HG03565 (cell line): ENCODE measurements around the gene MAN1A2.

Experiments
- ATAC-seq: cut with Tn5 transposase; IDR thresholded peaks from one replicate; pipeline ENCODE4 v1.9.1; 2021; ENCODE audit warnings: mild to moderate bottlenecking, moderate library complexity; ENCODE audit not compliant: unreplicated experiment

The MAN1A2 gene

DNA sequence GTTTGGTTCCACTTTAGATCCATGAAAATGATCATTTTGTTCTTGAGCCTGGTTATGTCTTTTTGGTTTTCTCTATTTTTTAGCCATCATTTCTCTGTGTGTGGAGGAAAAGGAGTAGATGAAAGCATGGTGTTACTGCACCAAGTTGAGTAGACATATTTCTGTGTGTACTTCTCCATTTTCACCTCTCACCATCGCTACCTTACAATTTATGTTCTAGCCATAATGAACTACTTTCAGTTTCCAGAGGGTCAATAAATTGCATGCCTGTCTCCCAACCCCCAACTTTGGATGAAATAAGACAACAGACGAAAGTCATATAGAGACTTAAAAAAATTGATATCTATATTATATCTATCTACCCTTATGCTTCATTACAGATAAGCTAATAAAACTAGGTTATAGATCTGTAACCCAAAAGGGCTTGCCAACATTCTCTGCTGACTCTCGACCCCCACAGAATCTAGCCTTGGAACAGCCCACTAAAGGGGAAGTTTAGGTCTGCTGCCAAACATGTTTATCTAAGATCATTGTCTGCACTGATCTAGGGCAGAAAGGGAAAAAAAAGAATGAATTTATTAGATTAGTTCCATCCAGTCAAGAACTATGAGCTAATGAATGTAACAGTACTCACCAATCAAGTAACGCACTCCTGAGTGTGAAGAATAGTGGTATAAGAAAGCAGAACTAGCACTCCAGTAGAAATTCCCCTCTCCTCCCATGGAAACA, 7.5 kb upstream of the MAN1A2 start:
- ATAC-seq = no peak

DNA sequence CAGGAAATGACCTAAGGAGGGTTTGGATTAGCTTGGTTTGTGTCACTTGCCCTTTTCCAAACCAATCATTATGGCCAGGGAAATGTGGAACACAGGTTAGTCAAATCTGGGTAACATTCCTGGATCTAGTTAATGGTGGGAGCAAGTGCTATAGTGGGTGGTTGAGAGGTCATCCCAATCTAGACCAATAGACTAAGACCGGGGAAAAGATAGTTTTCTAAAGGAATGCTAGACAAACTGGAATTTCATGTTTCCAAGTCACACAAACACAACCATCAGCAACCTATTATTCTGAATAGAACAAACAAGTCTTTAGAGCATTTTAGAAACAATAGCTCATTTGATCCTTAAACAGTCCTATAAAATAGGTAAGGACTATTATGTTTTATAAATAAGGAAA, 4.3 kb upstream of the MAN1A2 start:
- ATAC-seq = no peak

DNA sequence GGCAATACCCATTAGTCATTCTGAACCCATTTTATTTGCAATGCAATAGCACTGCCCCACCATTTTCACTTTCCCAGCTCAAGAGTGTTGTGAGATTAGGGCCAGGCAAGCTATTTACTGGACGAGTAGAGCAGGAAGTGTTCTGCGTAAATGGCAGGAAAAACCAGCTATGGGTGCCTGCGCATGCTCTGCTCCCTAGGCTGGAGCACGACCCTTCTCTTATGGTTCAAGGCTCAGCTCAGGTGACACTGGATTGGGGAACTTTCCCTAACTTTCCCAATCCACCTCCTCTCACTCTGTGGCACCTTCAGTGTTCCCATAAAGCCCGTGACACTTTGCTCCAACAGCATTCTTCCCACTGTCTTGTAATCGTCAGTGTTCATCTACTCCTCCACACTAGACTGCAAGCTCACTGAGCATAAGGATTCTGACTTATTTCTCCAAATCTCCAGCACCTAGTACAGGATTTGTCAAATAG, 3.6 kb upstream of the MAN1A2 start:
- no peak for ATAC-seq

DNA sequence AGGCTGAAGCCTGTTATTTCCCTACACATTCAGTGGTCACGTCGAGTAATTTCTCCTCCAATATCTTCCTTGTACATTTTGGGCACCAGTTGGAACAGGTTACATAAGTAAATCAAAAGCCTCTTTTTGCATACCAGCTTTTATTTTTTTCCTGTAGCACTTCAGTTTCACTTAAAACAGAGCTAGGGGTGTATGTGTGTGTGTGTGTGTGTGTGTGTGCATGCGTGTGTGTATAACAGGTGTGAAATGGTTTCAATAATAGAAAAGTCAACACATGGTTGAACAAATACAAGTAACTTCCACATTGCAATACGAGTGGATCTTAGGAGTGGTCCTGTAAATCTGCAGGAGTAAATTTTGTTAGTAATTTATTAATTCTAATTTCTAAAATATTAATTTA, 3.0 kb upstream of the MAN1A2 start:
- ATAC-seq = no peak

DNA sequence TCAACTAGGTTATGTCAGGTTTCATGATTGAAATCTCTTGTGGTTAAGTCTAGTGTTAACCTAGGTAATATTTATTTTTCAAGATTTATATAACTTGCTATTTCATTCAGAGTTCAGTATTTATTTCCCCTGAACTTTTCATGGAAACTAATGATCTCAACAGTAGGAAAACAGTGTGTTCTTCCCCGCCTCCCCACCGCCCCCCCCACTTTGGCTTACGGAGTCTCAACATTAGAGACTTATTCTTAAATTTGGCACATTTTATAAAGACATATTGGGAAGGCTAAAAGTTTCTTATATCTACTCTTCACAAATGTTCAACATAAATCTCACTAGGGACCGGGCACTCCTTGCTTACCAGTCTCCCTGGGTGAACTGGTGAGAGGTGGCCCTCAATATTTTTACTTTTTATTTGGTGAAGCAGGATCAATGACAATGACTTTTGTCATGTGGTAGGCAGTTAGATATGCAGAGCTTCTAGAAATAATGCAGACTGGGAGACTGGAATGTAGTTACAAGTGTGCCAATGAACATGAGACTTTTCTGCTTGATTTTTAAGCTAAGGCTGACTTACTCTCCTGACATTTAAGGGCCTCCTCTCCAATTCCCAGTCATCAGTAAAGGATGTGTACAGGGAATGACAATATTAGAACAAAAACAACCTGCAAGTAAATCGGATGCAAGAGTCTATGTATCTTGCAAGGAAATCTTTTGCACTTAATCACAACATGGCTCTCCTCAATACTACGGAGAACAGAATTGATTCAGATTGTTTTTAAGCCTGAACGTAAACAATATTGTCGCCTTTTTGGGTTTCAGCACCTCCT, 1.7 kb upstream of the MAN1A2 start:
- no peak for ATAC-seq

DNA sequence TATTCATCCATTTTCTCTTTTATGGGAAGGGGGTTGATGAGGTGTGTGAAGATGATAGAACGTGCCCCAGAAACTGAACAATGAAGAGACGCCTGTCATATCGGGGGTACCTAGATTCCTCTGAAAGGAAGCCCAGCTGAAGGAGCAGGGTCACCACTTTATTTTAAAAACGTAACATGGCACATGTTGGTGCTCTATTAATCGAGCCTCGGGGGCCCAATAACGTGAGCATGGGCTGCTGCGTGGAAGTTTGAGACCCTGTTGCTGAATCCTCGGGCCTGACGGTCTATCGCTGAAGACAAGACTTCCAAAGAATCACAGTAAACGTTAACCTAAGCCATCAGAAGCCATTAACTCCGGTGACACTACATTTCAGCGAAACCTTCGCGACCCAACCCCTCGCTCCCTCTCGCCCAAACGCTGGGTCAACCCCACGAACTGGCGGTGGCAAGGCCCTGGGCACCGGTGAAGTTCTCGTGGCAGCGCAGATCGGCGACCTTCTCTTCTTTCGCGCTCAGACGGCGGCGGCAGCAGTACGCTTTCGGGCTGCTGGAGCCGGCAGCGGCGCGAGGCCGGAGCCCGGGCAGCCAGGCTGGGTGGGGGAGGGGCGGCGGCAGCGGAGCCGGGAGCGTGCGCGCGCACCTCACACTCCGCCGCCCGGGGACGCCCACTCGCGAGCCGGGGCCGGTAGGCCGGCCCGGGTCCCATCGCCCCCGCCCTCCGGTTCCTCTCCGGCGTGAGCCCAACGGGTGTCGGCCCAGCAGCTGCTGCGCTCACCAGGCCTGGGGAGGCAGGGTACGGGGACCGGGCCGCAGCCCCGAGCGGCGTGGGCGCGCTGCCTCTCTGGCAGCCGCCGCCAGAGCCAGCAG, 838 bp upstream of the MAN1A2 start:
- ATAC-seq = peak; percentile 26

DNA sequence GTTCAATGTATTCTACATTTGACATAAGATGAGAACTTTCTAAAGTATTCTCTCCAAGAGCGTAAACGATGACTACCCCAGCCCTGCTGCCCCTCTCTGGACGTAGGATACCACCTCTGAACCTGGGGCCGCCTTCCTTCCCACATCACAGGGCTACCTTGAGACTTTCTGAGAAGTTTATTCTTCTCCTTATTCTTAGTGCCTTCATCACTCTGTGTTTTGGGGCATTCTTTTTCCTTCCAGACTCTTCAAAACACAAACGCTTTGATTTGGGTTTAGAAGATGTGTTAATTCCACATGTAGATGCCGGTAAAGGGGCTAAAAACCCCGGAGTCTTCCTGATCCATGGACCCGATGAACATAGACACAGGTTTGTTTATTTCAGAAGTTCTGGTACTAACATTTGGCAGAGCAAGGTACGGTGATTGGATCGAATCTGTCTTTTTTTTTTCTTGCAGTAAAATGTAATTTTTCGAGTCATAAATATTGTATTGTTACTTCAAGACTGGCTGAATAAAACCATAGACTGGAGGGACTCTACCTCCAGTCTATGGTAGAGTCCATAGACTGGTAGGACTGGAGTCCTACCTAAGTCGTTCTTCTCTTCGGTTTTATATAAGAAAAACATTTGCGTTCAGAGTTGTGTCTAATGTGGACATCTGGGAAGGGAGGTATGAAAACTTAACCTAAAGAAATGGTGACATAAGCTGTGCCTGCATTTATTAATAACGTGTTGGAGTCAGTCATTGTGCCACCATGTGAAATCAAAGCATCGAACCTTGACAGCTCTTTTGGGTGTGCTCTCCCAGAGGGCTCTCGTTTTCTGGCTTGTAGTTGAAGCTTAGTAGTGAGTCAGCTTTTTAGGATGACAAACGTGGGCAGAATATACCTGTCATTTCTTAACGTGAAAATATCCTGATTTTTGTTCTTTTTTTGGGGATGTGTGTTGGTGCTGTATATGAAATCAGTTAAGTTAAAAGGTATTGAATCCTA, 1.2 kb downstream of the MAN1A2 start:
- ATAC-seq = peak; percentile 23

DNA sequence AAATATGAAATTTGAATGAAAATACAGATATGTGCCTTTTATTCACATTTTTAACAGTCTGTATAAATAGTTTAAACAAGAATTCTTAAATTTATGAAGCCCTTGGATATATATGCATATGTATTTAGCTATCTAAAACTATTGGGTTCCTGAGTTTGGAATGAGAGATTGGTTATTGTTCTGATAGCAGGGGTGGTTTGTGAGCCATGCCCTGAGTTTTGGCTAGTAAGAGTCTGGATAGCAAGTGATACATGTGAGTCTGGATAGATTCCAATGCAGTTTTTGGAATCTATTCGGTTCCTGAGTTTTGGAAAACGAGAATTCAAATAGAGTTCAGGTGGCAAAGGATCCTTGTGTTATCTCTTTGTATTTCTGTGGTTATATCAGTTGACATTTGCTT, 2.8 kb downstream of the MAN1A2 start:
- ATAC-seq = no peak

DNA sequence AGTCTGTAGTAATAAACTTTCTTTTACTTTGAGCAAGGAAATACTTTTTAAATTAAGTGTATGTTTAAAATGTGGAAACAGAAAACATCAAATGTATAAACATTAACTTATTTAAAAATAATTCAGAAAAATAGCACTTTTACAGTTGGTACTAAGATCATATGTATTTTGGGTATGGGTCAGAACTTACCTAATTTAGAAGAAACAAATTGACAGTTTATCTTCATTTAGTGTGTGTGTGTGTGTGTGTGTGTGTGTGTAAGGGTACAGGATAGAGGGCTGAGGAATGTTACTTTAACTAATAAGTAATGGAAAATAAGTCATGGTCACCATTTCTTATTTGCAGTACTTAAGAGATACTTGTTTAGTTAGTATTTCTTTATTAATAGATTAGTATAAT, 3.3 kb downstream of the MAN1A2 start:
- no peak for ATAC-seq

DNA sequence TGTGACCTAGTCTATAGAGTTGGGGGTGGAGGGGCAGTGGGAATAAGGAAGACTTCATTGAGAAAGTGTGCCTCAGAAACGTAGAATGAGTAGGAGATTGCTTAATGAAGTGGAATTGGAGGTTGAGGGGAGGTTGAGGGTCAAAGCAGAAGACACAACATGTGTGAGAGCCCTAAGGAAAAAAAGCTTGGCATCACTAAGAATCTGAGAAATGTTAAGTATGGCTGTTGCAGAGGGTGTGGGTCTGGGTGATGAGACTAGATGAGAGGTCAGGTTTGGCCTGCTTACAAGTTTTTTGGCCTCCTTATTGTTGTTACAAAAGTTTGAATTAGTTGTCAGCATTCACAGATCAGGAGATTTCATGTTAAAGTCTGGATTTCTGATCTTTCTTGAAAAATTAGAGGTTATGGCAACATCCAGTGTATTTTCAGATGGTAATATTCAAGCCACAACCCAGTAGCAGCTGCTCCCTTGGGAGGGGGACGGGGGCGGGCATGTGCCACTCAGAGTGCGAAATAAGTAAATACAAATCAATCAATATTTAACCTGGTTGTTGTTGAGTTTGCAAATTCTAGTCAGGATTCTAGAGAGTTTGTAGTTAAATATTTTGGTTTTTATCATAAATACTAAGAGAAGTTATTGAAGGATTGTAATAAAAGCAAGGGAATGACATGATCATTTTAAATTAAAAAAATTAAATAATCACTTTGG, 4.3 kb downstream of the MAN1A2 start:
- no peak for ATAC-seq

DNA sequence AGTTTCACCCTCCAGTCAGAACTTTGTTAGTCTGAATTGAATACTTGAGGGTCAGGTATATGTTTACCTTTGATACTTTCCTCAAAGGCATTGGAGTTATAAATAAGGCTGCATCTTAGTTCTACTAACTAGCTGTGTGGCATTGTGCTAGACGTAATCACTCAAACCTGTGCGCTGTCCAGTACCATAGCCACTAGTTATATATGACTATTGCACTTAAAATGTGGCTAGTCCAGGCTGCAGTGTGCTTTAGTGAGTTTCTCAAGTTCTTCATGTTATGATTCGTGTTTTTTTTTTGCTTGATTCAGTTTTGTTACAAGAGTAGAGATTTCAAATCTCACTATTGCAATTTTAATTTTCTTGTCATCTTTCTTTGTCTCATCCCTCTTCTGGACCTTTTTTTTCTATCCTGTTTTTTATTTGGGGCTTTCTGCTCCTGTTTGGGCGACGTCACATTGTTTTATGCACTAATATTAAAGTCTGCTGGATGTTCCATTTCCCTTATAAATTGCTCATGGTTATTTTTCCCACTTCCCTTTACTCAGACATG, 5.7 kb downstream of the MAN1A2 start:
- no peak for ATAC-seq

DNA sequence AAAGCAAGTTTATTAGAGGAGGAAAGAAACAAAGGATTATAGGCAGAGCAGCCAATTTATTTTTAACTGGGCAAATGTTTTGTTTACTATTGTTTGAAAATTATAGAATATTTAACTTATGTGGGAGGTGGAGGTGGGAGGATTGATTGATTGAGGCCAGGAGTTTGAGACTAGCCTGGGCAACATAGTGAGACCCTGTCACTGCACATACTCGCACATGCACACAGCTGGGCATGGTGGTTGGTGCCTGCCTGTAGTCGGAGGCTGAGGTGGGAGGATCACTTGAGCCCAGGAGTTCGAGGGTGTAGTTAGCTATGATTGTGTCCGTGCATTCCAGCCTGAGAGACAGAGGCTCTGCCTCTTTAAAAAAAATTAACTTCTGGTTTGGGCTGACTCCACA, 6.7 kb downstream of the MAN1A2 start:
- ATAC-seq = no peak

DNA sequence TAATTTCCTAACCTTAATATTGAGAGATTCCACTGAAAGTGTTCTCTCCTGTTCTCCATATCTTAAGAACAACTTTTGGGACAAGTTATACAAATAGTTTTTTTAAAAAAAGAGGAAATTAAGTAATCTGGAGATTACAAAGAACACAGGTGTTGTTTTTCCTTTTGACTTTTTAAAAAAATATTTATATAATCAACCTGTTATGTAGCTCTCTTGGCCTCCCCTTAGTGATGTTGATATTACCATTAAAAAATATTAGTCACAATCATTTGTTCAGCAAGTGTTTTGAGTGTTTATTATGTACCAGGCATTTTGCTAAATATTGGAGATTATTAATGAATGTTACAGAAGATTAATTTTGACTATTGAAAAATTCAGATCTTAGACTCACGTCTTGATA, 8.1 kb downstream of the MAN1A2 start:
- ATAC-seq = no peak

DNA sequence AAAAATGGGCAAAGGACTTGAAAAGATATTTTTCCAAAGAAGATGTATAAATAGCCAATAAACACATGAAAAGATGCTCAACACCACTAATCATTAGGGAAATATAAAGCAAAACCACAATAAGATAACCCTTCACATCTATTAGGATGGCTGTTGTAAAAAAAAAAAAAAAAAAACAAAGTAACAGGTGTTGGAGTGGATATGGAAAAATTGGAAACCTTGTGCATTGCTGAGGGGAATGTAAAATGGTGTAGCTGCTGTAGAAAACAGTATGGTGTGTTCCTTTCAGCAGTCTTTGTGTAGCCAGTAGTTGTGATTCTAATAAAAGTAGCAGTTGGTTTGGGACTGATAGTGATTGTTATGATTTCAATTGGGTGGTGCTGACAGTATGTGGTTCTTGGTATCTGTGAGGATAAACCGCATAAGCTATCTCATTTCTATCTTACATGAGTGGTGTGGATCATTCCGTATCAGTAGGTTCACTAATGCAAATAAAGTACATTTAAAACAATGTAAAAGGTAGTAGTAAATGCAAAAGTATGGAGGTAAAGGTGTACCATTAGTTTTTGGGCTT, 19.9 kb downstream of the MAN1A2 start:
- ATAC-seq = no peak

DNA sequence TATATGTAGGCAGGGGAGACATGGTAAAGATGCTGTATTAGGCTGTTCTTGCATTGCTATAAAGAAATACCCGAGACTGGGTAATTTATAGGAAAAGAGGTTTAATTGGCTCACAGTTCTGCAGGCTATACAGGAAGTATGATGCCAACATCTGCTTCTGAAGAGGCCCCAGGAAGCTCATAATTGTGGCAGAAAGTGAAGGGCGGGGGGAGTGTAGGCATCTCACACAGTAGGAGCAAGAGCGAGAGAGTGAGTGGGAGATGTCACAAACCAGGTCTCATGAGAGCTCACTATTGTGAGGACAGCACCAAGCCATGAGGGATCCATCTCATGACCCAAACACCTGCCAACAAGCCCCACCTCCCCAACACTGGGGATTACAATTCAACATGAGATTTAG, 21.1 kb downstream of the MAN1A2 start:
- ATAC-seq = no peak

DNA sequence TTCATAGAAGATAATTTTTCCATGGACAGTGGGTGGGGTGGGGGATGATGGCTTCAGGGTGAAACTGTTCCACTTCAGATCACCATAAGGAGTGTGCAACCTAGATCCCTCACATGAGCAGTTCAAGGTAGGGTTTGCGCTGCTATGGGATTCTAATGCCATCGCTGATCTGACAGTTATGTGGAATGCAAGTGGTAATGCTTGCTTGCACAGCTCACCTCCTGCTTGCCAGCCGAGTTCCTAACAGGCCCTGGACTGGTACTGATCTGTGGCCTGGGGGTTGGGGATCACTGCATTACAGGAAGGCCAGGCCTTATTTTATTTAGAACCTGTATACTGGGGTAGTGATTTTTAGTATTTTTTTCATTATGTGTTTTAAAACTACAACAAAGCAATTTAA, 22.0 kb downstream of the MAN1A2 start:
- ATAC-seq = no peak

DNA sequence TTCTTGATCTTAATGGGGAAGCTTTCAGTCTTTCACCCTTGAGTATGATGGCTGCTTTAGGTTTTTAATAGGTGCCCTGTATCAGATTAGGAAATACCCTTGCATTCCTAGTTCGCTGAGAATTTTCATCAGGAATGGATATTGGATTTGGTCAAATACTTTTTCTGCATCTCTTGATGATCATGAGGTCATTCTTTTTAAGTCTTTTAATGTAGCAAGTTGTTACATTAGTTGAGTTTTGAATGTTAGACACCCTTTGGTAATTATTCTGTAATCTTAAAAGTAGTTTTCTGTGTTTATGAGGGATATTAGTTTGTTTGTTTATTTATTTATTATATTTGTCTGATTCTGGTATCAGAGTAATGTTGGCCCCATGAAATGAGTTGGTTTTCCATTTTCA, 22.5 kb downstream of the MAN1A2 start:
- ATAC-seq = no peak

DNA sequence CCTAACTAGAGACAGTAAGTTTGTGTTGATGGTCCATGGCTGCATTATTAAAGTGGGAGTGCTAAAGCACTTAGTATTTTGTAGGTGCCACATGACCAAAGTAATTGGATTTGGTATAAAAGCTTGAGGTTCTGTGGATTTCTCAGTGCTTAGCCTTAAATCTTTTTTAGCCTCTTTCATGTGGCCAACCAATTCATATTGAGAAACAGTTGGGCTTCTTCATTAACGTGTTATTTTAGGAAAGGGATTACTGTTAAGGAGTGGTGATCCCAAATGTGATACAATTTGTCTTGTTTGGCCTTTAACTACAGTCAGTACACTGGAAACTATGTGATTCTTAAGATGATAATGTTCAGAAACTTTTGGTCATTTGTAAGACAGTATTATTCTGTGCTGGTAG, 25.5 kb downstream of the MAN1A2 start:
- no peak for ATAC-seq

DNA sequence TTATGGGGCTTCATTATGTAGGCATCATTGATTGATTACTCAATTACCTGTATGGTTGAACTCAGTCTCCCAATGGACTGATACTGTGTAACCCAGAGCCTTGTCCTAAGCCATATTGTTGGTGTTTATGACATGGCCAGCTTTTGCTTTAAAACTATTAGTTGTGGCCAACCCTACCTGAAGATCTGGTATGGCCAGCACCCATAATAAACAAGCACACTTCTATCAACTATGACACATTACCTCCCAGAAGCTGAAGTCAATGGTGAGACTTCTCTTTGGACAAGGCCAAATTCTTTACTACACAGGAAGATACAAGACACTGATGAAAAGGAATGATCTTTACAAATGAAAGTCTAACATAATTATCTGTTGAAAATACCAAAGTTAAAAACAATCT, 28.8 kb downstream of the MAN1A2 start:
- no peak for ATAC-seq
